ENCODE results near the gene LCN12.

LCN12 gene

GRCh38 chr9:136958898-136959850 lies 7.1 kb downstream of the LCN12 start:
- no peak for DNase-seq

GRCh38 chr9:136960212-136960937 lies 8.3 kb downstream of the LCN12 start:
- no peak for DNase-seq

- DNase-seq = no peak
Measured at GRCh38 chr9:136960938-136961275, 8.8 kb downstream of the LCN12 start.

GRCh38 chr9:136961279-136962065 lies 9.4 kb downstream of the LCN12 start:
- no peak for DNase-seq

- no peak for DNase-seq
Measured at GRCh38 chr9:136962163-136962562, 10.1 kb downstream of the LCN12 start.

- DNase-seq = no peak
Measured at GRCh38 chr9:136962701-136963248, 10.7 kb downstream of the LCN12 start.

GRCh38 chr9:136963341-136963740 lies 11.3 kb downstream of the LCN12 start:
- DNase-seq = no peak

- no peak for DNase-seq
Measured at GRCh38 chr9:136963751-136964150, 11.7 kb downstream of the LCN12 start.

- no peak for DNase-seq
Measured at GRCh38 chr9:136964171-136964689, 12.2 kb downstream of the LCN12 start.

- DNase-seq = no peak
Measured at GRCh38 chr9:136964833-136965422, 12.9 kb downstream of the LCN12 start.

GRCh38 chr9:136965771-136966484 lies 13.9 kb downstream of the LCN12 start:
- no peak for DNase-seq

GRCh38 chr9:136968333-136969127 lies 16.5 kb downstream of the LCN12 start:
- DNase-seq = no peak

GRCh38 chr9:136969150-136969549 lies 17.1 kb downstream of the LCN12 start:
- no peak for DNase-seq

- no peak for DNase-seq
Measured at GRCh38 chr9:136969774-136970173, 17.7 kb downstream of the LCN12 start.

GRCh38 chr9:136970361-136970760 lies 18.3 kb downstream of the LCN12 start:
- no peak for DNase-seq

GRCh38 chr9:136971746-136972145 lies 19.7 kb downstream of the LCN12 start:
- DNase-seq = no peak

- DNase-seq = no peak
Measured at GRCh38 chr9:136972335-136972734, 20.3 kb downstream of the LCN12 start.

GRCh38 chr9:136972743-136973142 lies 20.7 kb downstream of the LCN12 start:
- no peak for DNase-seq

GRCh38 chr9:136973618-136974617 lies 21.8 kb downstream of the LCN12 start:
- no peak for DNase-seq

All from MV-4-11 (cell line).